ENCODE measurements around the gene MTHFSD.

Gene MTHFSD

GRCh38 chr16:86508028-86508946 is 46.7 kb downstream of the MTHFSD start:
- H3K36me3 ChIP-seq (ENCODE audit: control insufficient read depth in 5 of 5, insufficient read depth in 5 of 5, low read length in 5 of 5) = no peaks in the 10 kb centered on the region
- peaks cover 4 to 42% (median 40%) of the 10 kb centered on the region in 5 donors for H3K4me1 ChIP-seq (ENCODE audit: control insufficient read depth in 5 of 5, insufficient read depth in 5 of 5, low read length in 5 of 5)
- H3K27me3 ChIP-seq (ENCODE audit: control insufficient read depth in 5 of 5, insufficient read depth in 4 of 5, low read length in 5 of 5) = peaks cover 68 to 81% (median 73%) of the 10 kb centered on the region in 5 donors
- no peaks in the 10 kb centered on the region for H3K9me3 ChIP-seq (ENCODE audit: control insufficient read depth in 5 of 5, low read length in 5 of 5)
- no peak overlapping the region for H3K9ac ChIP-seq (ENCODE audit: low read length in 5 of 5)
- H3K27ac ChIP-seq (ENCODE audit: low read depth, low read length) = no peak overlapping the region
- H3K4me3 ChIP-seq (ENCODE audit: low read depth in 1 of 5, low read length in 5 of 5) = peak overlapping the region in 3 of 5 donors; percentile 11 to 72 (median 67)

- Histone ChIP-seq H3K9me3 (ENCODE audit: control insufficient read depth in 5 of 5, low read length in 5 of 5) (no peaks in the 10 kb centered on the region), H3K9ac (ENCODE audit: low read length in 5 of 5) (no peak overlapping the region), H3K4me3 (ENCODE audit: low read depth in 1 of 5, low read length in 5 of 5) (peak overlapping the region in 1 of 5 donors; percentile 67), H3K36me3 (ENCODE audit: control insufficient read depth in 5 of 5, insufficient read depth in 5 of 5, low read length in 5 of 5) (no peaks in the 10 kb centered on the region), H3K27ac (ENCODE audit: low read depth, low read length) (no peak overlapping the region), H3K4me1 (ENCODE audit: control insufficient read depth in 5 of 5, insufficient read depth in 5 of 5, low read length in 5 of 5) (peaks cover 4 to 42% (median 40%) of the 10 kb centered on the region in 5 donors), H3K27me3 (ENCODE audit: control insufficient read depth in 5 of 5, insufficient read depth in 4 of 5, low read length in 5 of 5) (peaks cover 70 to 82% (median 74%) of the 10 kb centered on the region in 5 donors)
These were observed 47.6 kb downstream of the MTHFSD start for GRCh38 chr16:86507173-86508027.

DNA sequence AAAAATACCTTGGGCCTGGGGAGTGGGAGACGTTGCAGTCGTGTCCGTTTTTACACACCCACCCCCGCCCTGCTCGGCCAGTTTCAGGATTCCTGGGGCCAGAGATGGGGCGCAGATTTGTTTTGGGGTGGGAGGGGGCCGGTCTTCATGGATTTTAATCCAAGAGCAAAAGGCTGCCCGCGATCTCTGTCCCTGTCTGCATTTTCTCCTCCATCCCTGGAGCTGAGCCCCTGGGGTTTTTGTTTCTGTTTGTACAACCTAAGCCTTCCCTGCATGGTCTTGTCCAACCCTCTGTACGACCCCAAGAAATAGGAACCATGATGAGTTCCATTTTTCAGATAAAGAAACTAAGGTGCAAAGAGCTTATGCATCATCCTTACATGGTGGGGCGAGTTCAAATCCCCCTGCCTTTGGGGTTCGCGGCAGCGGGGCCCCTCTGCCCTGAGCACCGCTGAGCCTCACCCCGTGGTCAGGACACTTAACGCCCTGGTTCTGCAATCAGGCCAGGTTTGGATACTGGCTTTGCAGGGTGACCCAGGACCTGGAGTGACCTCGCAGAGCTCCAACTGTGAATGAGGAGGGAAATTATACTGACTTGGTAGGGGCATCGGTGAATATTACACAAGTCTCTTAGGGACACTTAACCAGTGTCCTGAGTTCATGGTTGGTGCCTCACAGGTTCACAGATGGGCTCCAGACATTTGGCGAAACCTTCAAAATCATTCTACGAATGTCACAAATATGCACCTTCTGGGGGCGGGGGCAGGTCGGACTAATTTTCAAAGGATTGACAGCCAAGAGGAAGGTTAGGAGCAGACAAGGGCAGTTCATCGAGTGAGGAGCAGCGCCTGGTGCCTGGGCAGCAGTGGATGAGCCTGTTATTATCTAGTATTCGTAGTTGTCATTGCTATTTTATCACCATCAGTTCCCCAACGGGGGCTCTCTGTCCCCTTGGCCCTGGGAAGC is 48.9 kb downstream of the MTHFSD start:
- H3K9me3 ChIP-seq (ENCODE audit: control insufficient read depth in 5 of 5, low read length in 5 of 5) = no peaks in the 10 kb centered on the region
- no peaks in the 10 kb centered on the region for H3K36me3 ChIP-seq (ENCODE audit: control insufficient read depth in 5 of 5, insufficient read depth in 5 of 5, low read length in 5 of 5)
- H3K9ac ChIP-seq (ENCODE audit: low read length in 5 of 5) = no peak overlapping the region
- H3K4me3 ChIP-seq (ENCODE audit: low read depth in 1 of 5, low read length in 5 of 5) = no peak overlapping the region
- no peak overlapping the region for H3K27ac ChIP-seq (ENCODE audit: low read depth, low read length)
- peaks cover 4 to 40% (median 38%) of the 10 kb centered on the region in 5 donors for H3K4me1 ChIP-seq (ENCODE audit: control insufficient read depth in 5 of 5, insufficient read depth in 5 of 5, low read length in 5 of 5)
- H3K27me3 ChIP-seq (ENCODE audit: control insufficient read depth in 5 of 5, insufficient read depth in 4 of 5, low read length in 5 of 5) = peaks cover 70 to 82% (median 76%) of the 10 kb centered on the region in 5 donors

GRCh38 chr16:86505185-86505898 is 49.7 kb downstream of the MTHFSD start:
- no peak overlapping the region for H3K4me3 ChIP-seq (ENCODE audit: low read depth in 1 of 5, low read length in 5 of 5)
- no peaks in the 10 kb centered on the region for H3K9me3 ChIP-seq (ENCODE audit: control insufficient read depth in 5 of 5, low read length in 5 of 5)
- H3K27me3 ChIP-seq (ENCODE audit: control insufficient read depth in 5 of 5, insufficient read depth in 4 of 5, low read length in 5 of 5) = peaks cover 75 to 86% (median 79%) of the 10 kb centered on the region in 5 donors
- H3K36me3 ChIP-seq (ENCODE audit: control insufficient read depth in 5 of 5, insufficient read depth in 5 of 5, low read length in 5 of 5) = no peaks in the 10 kb centered on the region
- peaks cover 4 to 34% (median 32%) of the 10 kb centered on the region in 5 donors for H3K4me1 ChIP-seq (ENCODE audit: control insufficient read depth in 5 of 5, insufficient read depth in 5 of 5, low read length in 5 of 5)
- no peak overlapping the region for H3K27ac ChIP-seq (ENCODE audit: low read depth, low read length)
- H3K9ac ChIP-seq (ENCODE audit: low read length in 5 of 5) = no peak overlapping the region

DNA sequence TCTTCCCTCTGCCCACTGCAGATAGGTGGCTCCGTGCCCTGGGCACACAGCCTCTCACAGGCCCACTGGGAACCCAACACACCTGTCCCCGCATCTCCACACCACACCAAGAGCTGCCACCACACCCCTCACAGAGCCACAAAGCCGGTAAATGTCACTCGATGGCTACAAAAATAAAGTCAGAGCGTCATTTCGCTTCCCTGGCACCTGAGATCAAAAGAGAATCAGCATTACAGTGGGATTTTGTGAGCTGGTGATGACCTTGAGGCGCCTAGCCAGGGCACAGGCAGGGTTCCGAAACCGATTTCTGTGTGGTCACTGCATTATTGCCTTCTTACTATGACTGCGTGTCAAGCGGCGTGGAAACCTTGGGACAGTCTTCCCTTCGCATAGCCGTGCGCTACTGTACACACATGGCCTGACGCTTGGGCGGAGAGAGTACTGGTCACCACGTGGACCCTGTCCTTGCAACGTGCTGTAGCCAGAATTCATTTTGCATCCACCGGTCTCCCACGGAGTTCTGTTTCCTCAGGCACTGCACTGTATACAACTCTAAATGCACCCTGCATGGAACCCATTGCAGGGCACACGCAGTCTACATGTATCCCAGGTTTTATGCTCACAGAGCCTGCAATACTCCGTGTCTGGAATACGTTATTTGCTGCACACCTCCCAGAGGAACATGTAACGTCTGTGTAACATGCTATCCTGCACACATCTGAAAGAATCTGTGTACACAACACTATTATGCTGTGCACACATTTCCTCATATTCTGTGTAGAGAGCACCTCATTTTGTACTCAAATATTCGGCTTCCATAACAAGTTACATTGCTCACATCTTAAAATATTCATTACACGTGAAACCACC is 50.5 kb downstream of the MTHFSD start:
- Histone ChIP-seq H3K4me1 (ENCODE audit: control insufficient read depth in 5 of 5, insufficient read depth in 5 of 5, low read length in 5 of 5) (peaks cover 4 to 29% (median 25%) of the 10 kb centered on the region in 5 donors), H3K27me3 (ENCODE audit: control insufficient read depth in 5 of 5, insufficient read depth in 4 of 5, low read length in 5 of 5) (peaks cover 81 to 94% (median 87%) of the 10 kb centered on the region in 5 donors), H3K9me3 (ENCODE audit: control insufficient read depth in 5 of 5, low read length in 5 of 5) (no peaks in the 10 kb centered on the region), H3K9ac (ENCODE audit: low read length in 5 of 5) (no peak overlapping the region), H3K27ac (ENCODE audit: low read depth, low read length) (no peak overlapping the region), H3K36me3 (ENCODE audit: control insufficient read depth in 5 of 5, insufficient read depth in 5 of 5, low read length in 5 of 5) (no peaks in the 10 kb centered on the region), H3K4me3 (ENCODE audit: low read depth in 1 of 5, low read length in 5 of 5) (no peak overlapping the region)

- Histone ChIP-seq H3K27ac (ENCODE audit: low read depth, low read length) (no peak overlapping the region), H3K36me3 (ENCODE audit: control insufficient read depth in 5 of 5, insufficient read depth in 5 of 5, low read length in 5 of 5) (no peaks in the 10 kb centered on the region), H3K9ac (ENCODE audit: low read length in 5 of 5) (no peak overlapping the region), H3K27me3 (ENCODE audit: control insufficient read depth in 5 of 5, insufficient read depth in 4 of 5, low read length in 5 of 5) (peaks cover 85 to 98% (median 92%) of the 10 kb centered on the region in 5 donors), H3K9me3 (ENCODE audit: control insufficient read depth in 5 of 5, low read length in 5 of 5) (no peaks in the 10 kb centered on the region), H3K4me3 (ENCODE audit: low read depth in 1 of 5, low read length in 5 of 5) (no peak overlapping the region), H3K4me1 (ENCODE audit: control insufficient read depth in 5 of 5, insufficient read depth in 5 of 5, low read length in 5 of 5) (peaks cover 2 to 26% (median 21%) of the 10 kb centered on the region in 5 donors)
These were observed 51.2 kb downstream of the MTHFSD start for GRCh38 chr16:86503830-86504229.

DNA sequence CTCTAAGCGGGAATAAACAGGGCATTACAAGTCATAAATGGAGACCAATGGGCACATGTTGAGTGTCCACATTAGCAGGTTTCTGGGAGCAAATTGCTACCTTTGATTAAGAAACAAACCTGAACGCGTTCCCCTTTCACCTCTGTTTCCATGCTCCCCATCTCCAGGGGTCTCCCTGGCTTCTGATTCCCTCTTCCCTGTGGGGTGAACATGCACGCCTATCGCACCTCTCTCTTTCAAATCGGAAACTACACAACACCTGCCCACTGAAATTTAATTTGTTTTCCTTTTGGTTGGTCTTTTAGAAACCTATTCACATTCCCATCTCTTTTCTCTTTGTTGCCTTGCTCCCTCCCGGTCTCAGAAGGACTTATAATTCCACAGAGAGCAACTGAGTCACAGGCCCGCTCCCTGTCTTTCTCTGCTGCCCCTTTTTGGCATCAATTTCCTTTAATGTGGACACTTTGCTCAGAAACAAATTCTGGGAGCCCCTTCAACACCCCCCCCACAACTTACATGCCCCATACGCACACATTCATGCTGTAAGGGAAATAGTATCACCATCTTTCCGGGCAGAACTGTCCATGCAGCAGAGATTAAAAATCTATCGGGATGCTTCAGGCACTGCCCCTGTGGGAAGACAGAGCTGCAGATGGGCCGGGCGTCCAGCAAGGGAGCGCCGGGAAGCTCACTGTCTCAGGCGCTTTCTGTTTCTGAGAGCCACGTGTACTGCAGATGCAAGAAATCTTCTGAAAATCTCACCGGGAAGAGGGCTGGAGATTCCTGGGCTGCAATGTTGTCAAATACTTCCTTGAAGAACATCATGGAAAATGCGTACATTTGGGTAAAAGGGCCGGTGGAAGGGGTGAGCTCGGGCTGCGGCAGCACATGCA is 51.9 kb downstream of the MTHFSD start:
- H3K36me3 ChIP-seq (ENCODE audit: control insufficient read depth in 5 of 5, insufficient read depth in 5 of 5, low read length in 5 of 5) = no peaks in the 10 kb centered on the region
- no peak overlapping the region for H3K9ac ChIP-seq (ENCODE audit: low read length in 5 of 5)
- H3K27ac ChIP-seq (ENCODE audit: low read depth, low read length) = no peak overlapping the region
- no peaks in the 10 kb centered on the region for H3K9me3 ChIP-seq (ENCODE audit: control insufficient read depth in 5 of 5, low read length in 5 of 5)
- peaks cover 86 to 98% (median 95%) of the 10 kb centered on the region in 5 donors for H3K27me3 ChIP-seq (ENCODE audit: control insufficient read depth in 5 of 5, insufficient read depth in 4 of 5, low read length in 5 of 5)
- no peak overlapping the region for H3K4me3 ChIP-seq (ENCODE audit: low read depth in 1 of 5, low read length in 5 of 5)
- peaks cover 2 to 22% (median 14%) of the 10 kb centered on the region in 5 donors for H3K4me1 ChIP-seq (ENCODE audit: control insufficient read depth in 5 of 5, insufficient read depth in 5 of 5, low read length in 5 of 5)

All from subcutaneous abdominal adipose tissue (tissue), 5 donors.